Fibroblast of pulmonary artery (primary cell): Measurements from ENCODE around the gene GAB3.

Experiments used
- DNase-seq: peaks from one replicate; pipeline ENCODE4 v3.0.0-alpha.2; 2010; ENCODE audit warnings: low read depth
- H3K4me3 ChIP-seq: replicated peaks from 2 replicates; pipeline ENCODE4 v1.5.1; 2011; ENCODE audit warnings: low read depth, mild to moderate bottlenecking, control low read depth, low read length, moderate library complexity
- TF ChIP-seq, protein P1 (sequence below): IDR thresholded peaks from 2 replicates; pipeline ENCODE4 v1.5.1; 2011; ENCODE audit warnings: mild to moderate bottlenecking, control low read depth, low read length, inconsistent platforms; ENCODE audit errors: missing control alignments

The GAB3 gene, protein sequence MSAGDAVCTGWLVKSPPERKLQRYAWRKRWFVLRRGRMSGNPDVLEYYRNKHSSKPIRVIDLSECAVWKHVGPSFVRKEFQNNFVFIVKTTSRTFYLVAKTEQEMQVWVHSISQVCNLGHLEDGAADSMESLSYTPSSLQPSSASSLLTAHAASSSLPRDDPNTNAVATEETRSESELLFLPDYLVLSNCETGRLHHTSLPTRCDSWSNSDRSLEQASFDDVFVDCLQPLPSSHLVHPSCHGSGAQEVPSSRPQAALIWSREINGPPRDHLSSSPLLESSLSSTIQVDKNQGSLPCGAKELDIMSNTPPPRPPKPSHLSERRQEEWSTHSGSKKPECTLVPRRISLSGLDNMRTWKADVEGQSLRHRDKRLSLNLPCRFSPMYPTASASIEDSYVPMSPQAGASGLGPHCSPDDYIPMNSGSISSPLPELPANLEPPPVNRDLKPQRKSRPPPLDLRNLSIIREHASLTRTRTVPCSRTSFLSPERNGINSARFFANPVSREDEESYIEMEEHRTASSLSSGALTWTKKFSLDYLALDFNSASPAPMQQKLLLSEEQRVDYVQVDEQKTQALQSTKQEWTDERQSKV

DNA sequence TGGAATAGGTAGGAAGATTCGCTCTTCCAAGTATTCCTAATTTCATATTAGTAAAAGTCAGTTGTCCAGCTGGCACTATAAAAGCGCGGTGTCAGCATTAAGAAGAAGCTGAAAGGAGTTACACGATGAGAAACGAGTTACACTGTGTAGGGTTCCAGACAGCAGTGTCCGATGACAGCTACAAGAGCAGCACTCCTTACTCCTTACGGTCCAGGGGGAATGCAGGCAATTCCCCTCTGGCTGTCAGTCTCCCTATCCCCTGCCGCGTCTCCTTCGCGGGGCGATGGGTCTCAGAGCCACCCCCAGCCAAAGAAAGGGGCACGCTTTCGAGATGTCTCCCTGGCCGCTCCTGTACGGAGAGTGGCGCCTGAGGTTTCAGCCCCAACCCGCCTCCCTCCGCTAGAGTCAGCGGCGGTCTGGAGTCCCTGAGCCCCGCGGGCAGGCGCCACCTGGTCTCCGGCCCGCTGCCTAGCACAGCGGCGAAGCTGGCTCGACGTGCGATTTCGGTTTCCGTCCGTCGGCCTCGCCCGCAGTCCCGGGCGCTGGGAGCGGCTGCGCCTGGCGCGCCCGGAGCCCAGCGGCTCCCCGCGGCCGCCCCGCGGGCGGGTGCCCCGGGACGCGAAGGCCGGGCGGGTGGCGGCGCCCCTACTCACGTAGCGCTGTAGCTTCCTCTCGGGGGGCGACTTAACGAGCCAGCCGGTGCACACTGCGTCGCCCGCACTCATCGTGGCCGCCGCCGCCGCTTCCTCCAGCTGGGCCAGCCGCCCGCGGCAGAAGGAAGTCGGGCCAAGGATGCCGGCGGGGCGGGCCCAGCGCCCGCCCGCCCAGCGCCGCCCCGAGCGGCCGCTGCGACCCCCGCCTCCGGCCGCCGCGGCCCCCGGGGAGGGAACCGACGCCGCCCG lies at the start of gene GAB3:
GAB3 (minus strand) TSS at position 777 of the 902 bp plus-strand sequence; CDS start at position 725, 52 bp downstream.
- TF ChIP-seq, protein P1, sequence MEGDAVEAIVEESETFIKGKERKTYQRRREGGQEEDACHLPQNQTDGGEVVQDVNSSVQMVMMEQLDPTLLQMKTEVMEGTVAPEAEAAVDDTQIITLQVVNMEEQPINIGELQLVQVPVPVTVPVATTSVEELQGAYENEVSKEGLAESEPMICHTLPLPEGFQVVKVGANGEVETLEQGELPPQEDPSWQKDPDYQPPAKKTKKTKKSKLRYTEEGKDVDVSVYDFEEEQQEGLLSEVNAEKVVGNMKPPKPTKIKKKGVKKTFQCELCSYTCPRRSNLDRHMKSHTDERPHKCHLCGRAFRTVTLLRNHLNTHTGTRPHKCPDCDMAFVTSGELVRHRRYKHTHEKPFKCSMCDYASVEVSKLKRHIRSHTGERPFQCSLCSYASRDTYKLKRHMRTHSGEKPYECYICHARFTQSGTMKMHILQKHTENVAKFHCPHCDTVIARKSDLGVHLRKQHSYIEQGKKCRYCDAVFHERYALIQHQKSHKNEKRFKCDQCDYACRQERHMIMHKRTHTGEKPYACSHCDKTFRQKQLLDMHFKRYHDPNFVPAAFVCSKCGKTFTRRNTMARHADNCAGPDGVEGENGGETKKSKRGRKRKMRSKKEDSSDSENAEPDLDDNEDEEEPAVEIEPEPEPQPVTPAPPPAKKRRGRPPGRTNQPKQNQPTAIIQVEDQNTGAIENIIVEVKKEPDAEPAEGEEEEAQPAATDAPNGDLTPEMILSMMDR = no peak
- H3K4me3 ChIP-seq = peak within 1 kb of the TSS; percentile 66
- DNase-seq = peak; percentile 33

DNA sequence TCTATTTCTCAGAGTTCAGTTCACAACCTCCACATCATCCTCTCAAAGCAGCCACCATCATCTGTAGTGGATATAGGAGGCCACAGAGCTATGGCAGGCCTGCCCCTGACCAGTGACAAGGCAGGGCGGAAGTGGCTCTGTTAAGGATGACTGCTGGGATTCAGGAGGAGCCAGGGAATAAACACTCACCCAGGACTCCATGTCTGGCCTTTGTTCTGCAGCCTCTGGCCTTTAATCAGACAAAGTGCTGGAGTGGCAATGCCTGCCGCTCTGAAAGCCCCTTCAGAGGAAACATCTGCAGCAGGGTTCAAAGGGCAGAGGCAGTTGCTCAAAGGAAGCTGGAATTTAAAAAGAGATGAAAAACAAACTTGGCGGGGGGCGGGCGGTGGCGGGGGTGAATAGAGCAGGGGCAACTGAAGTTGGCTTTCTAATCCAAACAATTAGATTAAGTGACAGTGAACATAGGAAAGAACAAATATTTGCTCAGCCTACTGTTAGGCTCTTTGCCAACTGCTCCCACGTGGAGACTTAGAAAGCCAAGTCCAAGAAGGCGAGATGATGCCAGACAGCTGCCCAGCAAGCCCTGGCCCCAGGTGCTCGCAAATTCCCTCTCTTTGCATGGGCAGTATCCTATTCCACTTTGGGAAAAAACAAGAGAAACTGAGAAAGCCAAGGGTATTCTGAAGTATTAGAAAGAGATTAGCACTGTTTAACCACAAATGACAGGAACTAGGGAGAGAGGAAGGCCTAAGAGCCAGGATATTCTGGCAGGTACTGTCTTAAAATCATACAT lies 48.9 kb upstream of the GAB3 start:
- TF ChIP-seq, protein P1 = no peak
- no peak overlapping the region for H3K4me3 ChIP-seq
- DNase-seq = peak; percentile 61

DNA sequence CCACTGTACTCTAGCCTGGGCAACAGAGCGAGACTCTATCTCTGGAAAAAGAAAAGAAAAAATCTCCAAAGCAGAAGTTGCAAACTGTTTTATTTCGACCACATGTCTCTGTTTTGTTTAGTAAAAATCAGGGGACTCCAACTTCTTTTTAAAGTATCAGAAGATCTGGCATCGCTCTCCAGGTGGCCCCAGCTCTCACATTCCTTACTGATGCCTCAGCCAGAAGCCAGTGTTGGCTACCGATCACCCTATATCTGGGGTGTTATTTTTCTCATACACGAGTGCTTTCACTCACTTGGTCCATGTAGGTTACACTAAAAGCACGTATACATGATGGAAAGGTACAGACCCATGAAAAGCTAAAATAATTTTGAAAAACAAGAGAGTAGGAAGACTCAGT lies 46.1 kb upstream of the GAB3 start:
- DNase-seq = peak; percentile 6
- TF ChIP-seq, protein P1 = no peak
- H3K4me3 ChIP-seq = no peak overlapping the region

DNA sequence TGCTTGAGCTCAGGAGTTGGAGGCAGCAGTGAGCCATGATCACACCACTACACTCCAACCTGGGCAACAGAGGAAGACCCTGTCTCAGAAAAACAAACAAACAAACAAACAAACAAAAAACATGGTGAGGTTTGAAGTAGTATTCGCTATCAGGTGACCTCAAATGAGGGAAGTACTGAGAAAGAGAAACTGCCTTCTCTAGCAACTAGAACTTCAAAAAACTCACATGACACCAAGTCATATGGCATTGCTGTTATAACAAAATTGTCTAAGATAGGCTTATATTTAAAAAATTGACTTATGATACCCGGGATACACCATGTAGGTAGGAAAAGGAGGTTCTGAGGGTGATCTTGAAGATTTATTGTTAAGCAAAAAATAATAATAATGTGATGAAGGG lies 44.1 kb upstream of the GAB3 start:
- DNase-seq = no peak
- no peak overlapping the region for H3K4me3 ChIP-seq

DNA sequence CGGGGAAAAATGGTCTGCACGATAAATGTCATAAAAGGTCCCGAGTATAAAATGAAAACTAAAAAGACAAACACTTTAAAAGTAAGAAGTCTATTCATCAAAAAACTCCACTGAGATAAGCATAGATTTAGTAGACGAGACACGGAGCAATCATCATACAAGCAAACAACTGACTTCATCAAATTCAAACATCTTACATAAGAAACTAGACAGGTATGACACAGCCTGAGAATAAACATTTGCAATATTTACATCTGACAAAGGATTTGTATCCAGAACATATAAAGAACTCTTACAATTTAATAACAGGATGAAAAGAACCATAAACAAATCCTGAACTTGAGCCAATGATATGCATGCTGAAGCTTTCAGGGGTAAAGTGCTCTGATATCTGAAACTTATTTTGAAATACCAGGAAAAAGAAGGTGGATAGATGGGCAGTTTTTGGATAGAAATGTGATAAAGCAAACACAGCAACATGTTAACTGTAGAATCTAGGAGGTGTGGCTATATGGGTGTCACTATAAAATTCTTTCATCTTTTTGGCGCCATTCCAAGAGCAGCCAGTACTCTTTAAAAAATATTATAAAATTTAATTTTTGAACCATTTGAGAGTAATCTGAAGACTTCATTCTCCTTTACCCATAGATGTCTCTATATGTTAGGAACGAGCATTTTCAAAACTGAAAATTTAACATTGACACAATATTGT lies 42.4 kb upstream of the GAB3 start:
- no peak overlapping the region for H3K4me3 ChIP-seq
- TF ChIP-seq, protein P1 = no peak
- DNase-seq = no peak

More for the DNA sequence above, 44.1 kb upstream of the GAB3 start:
- TF ChIP-seq, protein P1 = no peak
